Measurements from ENCODE around the gene ZNF581. TPM values are rescaled to one million over a fixed set of nuclear protein-coding genes. Genes with fewer than 3 reads are reported as not detected.

Gene ZNF581, protein sequence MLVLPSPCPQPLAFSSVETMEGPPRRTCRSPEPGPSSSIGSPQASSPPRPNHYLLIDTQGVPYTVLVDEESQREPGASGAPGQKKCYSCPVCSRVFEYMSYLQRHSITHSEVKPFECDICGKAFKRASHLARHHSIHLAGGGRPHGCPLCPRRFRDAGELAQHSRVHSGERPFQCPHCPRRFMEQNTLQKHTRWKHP
- total RNA-seq = 10 to 100 TPM; 22.7 to 24.4 TPM

DNA sequence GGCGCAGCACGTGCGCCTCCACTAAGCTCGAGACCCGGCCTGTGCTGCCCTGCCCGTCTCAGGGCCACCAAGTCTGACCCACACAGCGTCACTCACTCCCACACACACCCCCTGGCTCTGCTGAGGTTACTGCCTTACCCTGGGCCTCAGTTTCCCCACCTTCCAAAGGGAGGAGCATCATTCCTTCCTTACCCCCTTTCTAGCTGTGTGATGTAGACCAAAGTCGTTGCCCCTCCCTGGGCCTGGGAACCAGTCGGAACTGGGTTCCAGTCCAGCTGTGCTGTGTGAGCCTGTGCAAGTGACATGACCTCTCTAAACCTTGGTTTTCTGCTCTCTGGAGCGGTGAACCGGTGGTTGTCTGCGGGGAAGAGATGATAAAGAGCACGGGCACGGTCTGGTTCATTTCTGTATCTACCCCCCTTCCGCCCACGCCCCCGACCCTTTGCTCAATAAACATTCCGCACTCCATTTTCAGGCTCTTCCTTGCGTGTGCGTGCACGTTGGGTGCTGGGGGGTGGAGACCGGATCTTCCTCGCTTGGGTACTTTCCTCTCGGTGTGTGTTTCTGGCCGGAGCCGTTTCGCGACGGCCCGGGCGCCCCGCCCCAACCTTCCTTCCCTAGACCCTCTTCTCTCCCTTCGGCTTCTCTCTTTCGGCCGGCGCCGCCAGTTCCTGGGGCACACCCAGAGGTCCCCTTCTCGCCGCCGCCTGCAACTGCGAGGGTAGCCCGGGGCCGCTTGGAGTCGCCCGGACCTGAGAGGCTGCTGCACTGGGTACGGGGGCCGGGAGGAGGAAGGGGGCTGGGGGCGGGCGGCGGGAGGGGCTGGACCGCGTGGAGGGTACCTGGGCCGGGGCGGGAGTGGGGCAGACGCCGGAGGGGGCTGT, at the start of gene ZNF581:
Gene ZNF581 (plus strand): TSS at position 647 of the 884 bp plus-strand sequence. CDS start 923 bp downstream, outside the sequence.
- H3K4me1 Mint-ChIP-seq (ENCODE audit: low read depth) = peaks cover 58% of the 10 kb centered on the region

GRCh38 chr19:55594996-55595545, 48.4 kb upstream of the ZNF581 start:
- Mint-ChIP-seq H3K4me1 (ENCODE audit: low read depth) (peaks cover 10% of the 10 kb centered on the region), H3K36me3 (ENCODE audit: low read depth) (peaks cover 36% of the 10 kb centered on the region), H3K27ac (no peak overlapping the region), H3K9me3 (ENCODE audit: insufficient read depth) (no peaks in the 10 kb centered on the region), H3K27me3 (ENCODE audit: low read depth) (no peaks in the 10 kb centered on the region), H3K4me3 (no peak overlapping the region)
- CTCF ChIA-PET = no interaction called here
- no peak for DNase-seq
- no peak for ATAC-seq
- POLR2A ChIA-PET = no interaction called here

More for the DNA sequence above, at the start of gene ZNF581:
- ATAC-seq (peak; percentile 61), DNase-seq (peak; percentile 82)
- CTCF ChIA-PET = interaction anchor here (1.0 to 2.0 kb wide), 5 partner anchors 10 to 44 kb away, joined by 3 to 17 read pairs (median 6); partner anchors contain the start of genes FIZ1, U2AF2 and ZNF865
- Mint-ChIP-seq H3K4me3 (peak within 1 kb of the TSS; percentile 86), H3K27me3 (ENCODE audit: low read depth) (no peaks in the 10 kb centered on the region), H3K36me3 (ENCODE audit: low read depth) (peaks cover 32% of the 10 kb centered on the region), H3K27ac (peak within 1 kb of the TSS; percentile 95), H3K9me3 (ENCODE audit: insufficient read depth) (no peaks in the 10 kb centered on the region)
- POLR2A ChIA-PET = interaction anchor here (0.9 to 1.9 kb wide), 4 partner anchors 9 to 25 kb away, joined by 3 to 7 read pairs (median 4); partner anchors contain the start of gene U2AF2

GRCh38 chr19:55596304-55596703, 47.1 kb upstream of the ZNF581 start:
- Mint-ChIP-seq H3K4me1 (ENCODE audit: low read depth) (peaks cover 17% of the 10 kb centered on the region), H3K27ac (no peak overlapping the region), H3K9me3 (ENCODE audit: insufficient read depth) (no peaks in the 10 kb centered on the region), H3K4me3 (no peak overlapping the region), H3K36me3 (ENCODE audit: low read depth) (peaks cover 36% of the 10 kb centered on the region), H3K27me3 (ENCODE audit: low read depth) (no peaks in the 10 kb centered on the region)
- ChIA-PET CTCF (no interaction called here), POLR2A (interaction anchor here (0.7 to 1.4 kb wide), 2 partner anchors 10 to 75 kb away, joined by 3 read pairs; partner anchors contain the start of gene ZNF865)
- ATAC-seq (no peak), DNase-seq (no peak)

GRCh38 chr19:55597501-55597921, 45.9 kb upstream of the ZNF581 start:
- ATAC-seq = no peak
- Mint-ChIP-seq H3K36me3 (ENCODE audit: low read depth) (peaks cover 40% of the 10 kb centered on the region), H3K27me3 (ENCODE audit: low read depth) (no peaks in the 10 kb centered on the region), H3K4me3 (no peak overlapping the region), H3K9me3 (ENCODE audit: insufficient read depth) (no peaks in the 10 kb centered on the region), H3K27ac (no peak overlapping the region), H3K4me1 (ENCODE audit: low read depth) (peaks cover 23% of the 10 kb centered on the region)
- ChIA-PET CTCF (no interaction called here), POLR2A (no interaction called here)
- no peak for DNase-seq

DNA sequence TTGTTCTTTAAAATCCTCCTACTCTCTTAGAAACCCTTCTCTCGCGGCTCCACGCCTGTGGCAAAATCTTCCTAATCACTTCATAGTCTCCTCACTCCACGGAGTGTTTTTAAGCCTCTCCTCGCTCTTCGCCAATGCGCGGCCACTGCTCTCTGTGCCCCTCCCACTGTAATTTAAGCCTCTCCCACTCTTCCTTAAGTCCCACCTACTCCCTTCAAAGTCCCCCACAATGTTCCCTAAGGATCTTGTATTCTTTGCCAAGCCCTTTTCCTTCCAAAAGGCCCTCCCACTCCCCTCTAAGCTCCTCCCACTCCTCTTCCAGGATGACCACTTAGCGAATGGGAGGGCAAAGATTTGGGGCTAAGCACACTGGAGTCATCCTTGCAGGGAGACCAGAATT, 45.4 kb upstream of the ZNF581 start:
- ATAC-seq (no peak), DNase-seq (no peak)
- no peaks in the 10 kb centered on the region for H3K27me3 Mint-ChIP-seq (ENCODE audit: low read depth)
- no peak overlapping the region for H3K4me3 Mint-ChIP-seq
- peaks cover 42% of the 10 kb centered on the region for H3K36me3 Mint-ChIP-seq (ENCODE audit: low read depth)
- no peaks in the 10 kb centered on the region for H3K9me3 Mint-ChIP-seq (ENCODE audit: insufficient read depth)
- H3K4me1 Mint-ChIP-seq (ENCODE audit: low read depth) = peaks cover 23% of the 10 kb centered on the region
- ChIA-PET CTCF (no interaction called here), POLR2A (interaction anchor here (2.4 kb wide), 1 partner anchor 29 kb away, joined by 9 read pairs; no protein-coding TSS in a partner anchor)
- no peak overlapping the region for H3K27ac Mint-ChIP-seq

- H3K4me3 Mint-ChIP-seq = peak overlapping the region; percentile 97
- ChIA-PET POLR2A (interaction anchor here (0.7 to 2.4 kb wide), 12 partner anchors 11 to 192 kb away, joined by 3 to 10 read pairs (median 4); partner anchors contain the start of genes U2AF2, UBE2S, ZNF579 and ZNF784), CTCF (interaction anchor here (0.9 to 1.8 kb wide), 8 partner anchors 26 to 258 kb away, joined by 3 to 12 read pairs (median 4); partner anchors contain the start of genes U2AF2 and ZNF784)
- ATAC-seq = peak; percentile 73
- H3K4me1 Mint-ChIP-seq (ENCODE audit: low read depth) = peaks cover 32% of the 10 kb centered on the region
- no peaks in the 10 kb centered on the region for H3K27me3 Mint-ChIP-seq (ENCODE audit: low read depth)
- no peaks in the 10 kb centered on the region for H3K9me3 Mint-ChIP-seq (ENCODE audit: insufficient read depth)
- H3K27ac Mint-ChIP-seq = peak overlapping the region; percentile 100
- H3K36me3 Mint-ChIP-seq (ENCODE audit: low read depth) = peaks cover 47% of the 10 kb centered on the region
- peak; percentile 95 for DNase-seq
Measured at GRCh38 chr19:55598719-55599467, 44.6 kb upstream of the ZNF581 start.

- no peaks in the 10 kb centered on the region for H3K27me3 Mint-ChIP-seq (ENCODE audit: low read depth)
- CTCF ChIA-PET = interaction anchor here (0.9 to 1.8 kb wide), 9 partner anchors 25 to 259 kb away, joined by 3 to 12 read pairs (median 4); partner anchors contain the start of genes U2AF2 and ZNF784
Measured at GRCh38 chr19:55599468-55599841, 44.0 kb upstream of the ZNF581 start, which contains the start of gene FIZ1. TSS of gene FIZ1 (minus strand) at chr19:55599517. CDS start at chr19:55597865, 1,652 bp downstream.

DNA sequence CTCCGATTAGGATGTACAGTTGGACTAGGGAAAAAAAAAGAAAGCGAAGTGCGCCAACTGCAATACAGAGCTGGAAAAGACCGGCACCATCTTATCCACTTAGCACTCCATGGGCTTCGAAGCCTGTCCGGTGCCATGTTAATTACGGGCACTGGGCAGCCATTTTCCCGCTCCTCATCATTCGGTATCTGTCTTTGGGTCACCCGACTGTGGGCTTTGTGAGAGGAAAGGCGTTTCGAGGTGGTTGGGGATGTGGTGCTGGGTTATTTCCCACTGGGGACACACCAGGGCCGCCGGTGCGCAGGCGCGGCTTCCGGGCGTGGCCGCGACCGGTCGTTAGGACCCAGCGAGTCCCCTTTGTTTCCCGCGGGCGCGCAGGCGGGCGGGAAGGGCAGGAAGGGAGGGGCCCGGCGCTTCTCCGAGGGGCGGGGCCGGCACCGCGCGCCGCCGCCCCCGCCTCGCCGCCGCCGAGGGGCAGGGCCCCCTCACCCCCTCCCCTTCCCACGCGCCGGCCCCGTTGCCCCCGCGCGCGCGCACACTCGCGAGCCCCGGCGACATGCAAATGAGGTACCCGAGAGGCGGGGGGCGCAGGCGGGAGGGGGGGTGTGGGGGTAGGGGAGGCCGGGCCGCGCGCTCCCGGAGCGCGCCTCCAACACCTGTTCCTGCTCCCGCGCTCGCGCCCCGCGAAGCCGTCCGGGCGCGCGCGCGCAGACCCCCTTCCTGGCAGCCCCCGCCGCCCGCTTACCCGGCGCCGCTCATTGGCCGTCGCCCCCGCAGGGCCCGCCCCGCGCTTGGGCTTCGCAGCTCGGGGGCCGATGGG, 43.4 kb upstream of the ZNF581 start, which contains the start of gene ZNF524:
Gene ZNF524 (plus strand): TSS at position 447 of the 820 bp plus-strand sequence. CDS start 1,825 bp downstream, outside the sequence.
- peak; percentile 88 for DNase-seq
- Mint-ChIP-seq H3K27ac (peak within 1 kb of the TSS; percentile 100), H3K4me1 (ENCODE audit: low read depth) (peaks cover 40% of the 10 kb centered on the region), H3K27me3 (ENCODE audit: low read depth) (no peaks in the 10 kb centered on the region), H3K4me3 (peak within 1 kb of the TSS; percentile 97), H3K9me3 (ENCODE audit: insufficient read depth) (no peaks in the 10 kb centered on the region), H3K36me3 (ENCODE audit: low read depth) (peaks cover 42% of the 10 kb centered on the region)
- ChIA-PET CTCF (interaction anchor here (0.9 to 1.8 kb wide), 8 partner anchors 19 to 259 kb away, joined by 3 to 12 read pairs (median 3); partner anchors contain the start of gene ZNF784), POLR2A (interaction anchor here (0.7 to 2.4 kb wide), 11 partner anchors 12 to 193 kb away, joined by 3 to 10 read pairs (median 3); partner anchors contain the start of genes U2AF2, UBE2S, ZNF579 and ZNF784)
- ATAC-seq = peak; percentile 67

More at GRCh38 chr19:55599468-55599841, 44.0 kb upstream of the ZNF581 start, which contains the start of gene FIZ1:
- Mint-ChIP-seq H3K36me3 (ENCODE audit: low read depth) (peaks cover 47% of the 10 kb centered on the region), H3K9me3 (ENCODE audit: insufficient read depth) (no peaks in the 10 kb centered on the region), H3K4me3 (peak within 1 kb of the TSS; percentile 97), H3K27ac (peak within 1 kb of the TSS; percentile 100), H3K4me1 (ENCODE audit: low read depth) (peaks cover 35% of the 10 kb centered on the region)
- DNase-seq = peak; percentile 98
- ATAC-seq = peak; percentile 80
- POLR2A ChIA-PET = interaction anchor here (0.7 to 2.4 kb wide), 12 partner anchors 12 to 192 kb away, joined by 3 to 10 read pairs (median 3); partner anchors contain the start of genes U2AF2, UBE2S, ZNF579 and ZNF784

- DNase-seq (no peak), ATAC-seq (no peak)
- Mint-ChIP-seq H3K27me3 (ENCODE audit: low read depth) (no peaks in the 10 kb centered on the region), H3K27ac (peak overlapping the region; percentile 81), H3K36me3 (ENCODE audit: low read depth) (peaks cover 36% of the 10 kb centered on the region), H3K4me1 (ENCODE audit: low read depth) (peaks cover 40% of the 10 kb centered on the region), H3K4me3 (peak overlapping the region; percentile 85), H3K9me3 (ENCODE audit: insufficient read depth) (no peaks in the 10 kb centered on the region)
- ChIA-PET POLR2A (no interaction called here), CTCF (interaction anchor here (1.2 kb wide), 2 partner anchors 18 to 26 kb away, joined by 3 read pairs; no protein-coding TSS in a partner anchor)
Measured at GRCh38 chr19:55600662-55601028, 42.8 kb upstream of the ZNF581 start.

DNA sequence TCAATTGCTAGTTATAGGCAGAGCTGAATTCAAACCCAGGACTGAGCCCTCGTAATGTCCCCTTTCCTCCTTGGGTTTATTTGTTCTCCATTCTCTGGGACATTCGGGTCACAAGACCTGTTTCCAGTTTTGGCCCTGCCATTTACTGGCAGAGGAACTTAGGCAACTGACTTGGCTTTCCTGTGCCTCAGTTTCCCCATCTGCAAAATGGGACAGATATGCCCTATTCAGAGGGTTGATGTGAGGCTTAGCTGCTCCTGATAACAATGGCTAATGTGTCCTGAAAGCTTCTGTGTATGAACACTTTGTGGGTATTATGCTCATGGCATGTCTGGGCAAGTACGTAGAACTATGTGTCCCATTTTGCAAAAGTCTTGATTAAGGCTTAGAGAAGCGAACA, 42.4 kb upstream of the ZNF581 start:
- ATAC-seq = no peak
- CTCF ChIA-PET = interaction anchor here (1.2 kb wide), 1 partner anchor 18 kb away, joined by 3 read pairs; no protein-coding TSS in a partner anchor
- Mint-ChIP-seq H3K4me1 (ENCODE audit: low read depth) (peaks cover 43% of the 10 kb centered on the region), H3K27ac (peak overlapping the region; percentile 81), H3K36me3 (ENCODE audit: low read depth) (peaks cover 36% of the 10 kb centered on the region), H3K27me3 (ENCODE audit: low read depth) (no peaks in the 10 kb centered on the region), H3K9me3 (ENCODE audit: insufficient read depth) (no peaks in the 10 kb centered on the region), H3K4me3 (peak overlapping the region; percentile 85)
- POLR2A ChIA-PET = no interaction called here
- no peak for DNase-seq

Measured in activated CD8-positive, alpha-beta T cell treated with anti-CD3 and anti-CD28 coated beads, Interleukin-2, amount 10 ng/mL, durations not matched to agents 7 days and 5 days (primary cell).